ENCODE measurements around the gene MT1M. TPM values are rescaled to one million over a fixed set of nuclear protein-coding genes. Genes with fewer than 3 reads are reported as not detected.

The MT1M gene
- total RNA-seq, 1 donor from 2014 or later = not detected

DNA sequence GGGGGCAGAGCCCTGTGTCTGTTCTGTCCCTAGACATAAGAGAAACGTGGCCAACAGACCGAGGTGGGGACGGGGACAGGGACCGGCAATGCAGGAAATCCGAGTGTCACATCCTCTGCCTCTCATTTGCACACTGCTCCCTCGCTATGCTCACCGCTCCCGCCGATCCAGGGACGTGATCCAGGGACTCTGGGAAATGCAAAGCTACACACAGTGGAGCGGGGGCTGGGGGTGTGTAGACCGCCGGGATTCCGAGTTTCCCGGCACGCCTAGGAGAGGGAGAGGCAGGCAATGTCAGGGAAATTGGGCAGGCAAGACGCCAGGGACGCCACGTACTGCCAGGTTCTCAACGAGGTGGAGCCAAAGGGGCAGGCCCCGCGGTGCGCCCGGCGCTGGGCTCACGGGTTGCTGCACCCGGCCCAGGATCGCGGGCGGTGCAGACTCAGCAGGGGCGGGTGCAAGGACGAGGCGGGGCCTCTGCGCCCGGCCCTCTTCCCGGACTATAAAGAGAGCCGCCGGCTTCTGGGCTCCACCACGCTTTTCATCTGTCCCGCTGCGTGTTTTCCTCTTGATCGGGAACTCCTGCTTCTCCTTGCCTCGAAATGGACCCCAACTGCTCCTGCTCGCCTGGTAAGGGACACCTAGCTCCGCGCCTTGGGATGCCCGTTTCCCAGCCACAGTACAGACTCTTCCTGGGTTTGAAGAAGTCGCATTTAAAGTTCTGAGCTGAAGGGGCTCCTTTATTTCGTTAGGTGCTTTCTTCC, 49.7 kb downstream of the MT1M start, which contains the start of gene MT1X:
TSS of gene MT1X (plus strand) at position 532 of the 764 bp plus-strand sequence. CDS start at position 603, 71 bp downstream.
- DNase-seq (ENCODE audit: low spot score) = peak; percentile 86
- peak within 1 kb of the TSS; percentile 94 for H3K4me3 Mint-ChIP-seq
- peak within 1 kb of the TSS; percentile 90 for H3K27ac Mint-ChIP-seq
- peaks cover 32% of the 10 kb centered on the region for H3K4me1 Mint-ChIP-seq (ENCODE audit: low read depth)
- intact Hi-C loops (cut with micrococcal nuclease) = loop anchor here (1.0 to 5.0 kb wide), 12 partner anchors 8 to 855 kb away; partner anchors contain the start of genes AMFR, CCDC102A, MT1E and MT1F
- peaks cover 3% of the 10 kb centered on the region for H3K9me3 Mint-ChIP-seq
- H3K36me3 Mint-ChIP-seq (ENCODE audit: low read depth) = peaks cover 11% of the 10 kb centered on the region
- H3K27me3 Mint-ChIP-seq (ENCODE audit: insufficient read depth) = no peaks in the 10 kb centered on the region

DNA sequence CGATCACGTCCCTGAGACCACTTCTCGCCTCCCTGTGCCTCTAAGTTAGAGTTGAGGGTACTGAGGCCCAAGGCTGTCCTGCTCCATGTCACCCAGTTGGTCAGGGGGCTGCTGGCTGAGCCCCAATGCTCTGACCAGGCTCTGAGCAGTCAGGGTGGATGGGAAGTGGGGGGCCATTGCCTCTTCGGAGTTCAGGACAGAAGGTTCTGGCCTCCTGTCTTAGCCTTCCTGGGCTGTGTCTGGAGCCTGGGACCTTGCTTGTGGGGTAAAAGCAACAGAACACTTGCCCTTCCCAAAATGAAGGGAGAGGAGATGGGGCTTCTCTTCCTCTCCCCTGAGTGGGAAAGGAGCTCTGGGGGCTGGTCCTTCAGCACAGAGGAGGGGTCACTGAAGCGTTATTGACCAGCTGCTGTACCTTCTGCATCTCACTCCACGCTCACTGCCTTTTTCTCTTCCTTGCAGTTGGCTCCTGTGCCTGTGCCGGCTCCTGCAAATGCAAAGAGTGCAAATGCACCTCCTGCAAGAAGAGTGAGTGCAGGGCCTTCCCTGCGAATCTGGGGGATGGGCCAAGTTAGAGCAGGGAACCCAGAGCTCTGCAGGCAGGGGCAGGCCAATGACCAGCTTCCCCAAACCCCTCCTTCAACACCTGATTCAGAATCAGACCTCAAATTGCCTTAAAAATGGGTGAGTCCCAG, 50.4 kb downstream of the MT1M start:
- peaks cover 3% of the 10 kb centered on the region for H3K9me3 Mint-ChIP-seq
- peak overlapping the region; percentile 84 for H3K27ac Mint-ChIP-seq
- H3K4me1 Mint-ChIP-seq (ENCODE audit: low read depth) = peaks cover 32% of the 10 kb centered on the region
- no peak for DNase-seq (ENCODE audit: low spot score)
- peaks cover 11% of the 10 kb centered on the region for H3K36me3 Mint-ChIP-seq (ENCODE audit: low read depth)
- intact Hi-C loops (cut with micrococcal nuclease) = loop anchor here (1.0 to 5.0 kb wide), 12 partner anchors 9 to 854 kb away; partner anchors contain the start of genes AMFR, CCDC102A, MT1E and MT1F
- no peaks in the 10 kb centered on the region for H3K27me3 Mint-ChIP-seq (ENCODE audit: insufficient read depth)
- peak overlapping the region; percentile 94 for H3K4me3 Mint-ChIP-seq

Other genes with a start within 250 kb of the MT1M start
- 57.2 and 64.3 TPM in 2 replicates for gene AMFR, start 207.1 kb upstream of the MT1M start, total RNA-seq
- gene NUDT21, start 181.3 kb upstream of the MT1M start, total RNA-seq = 271 and 313 TPM in 2 replicates
- gene OGFOD1, start 181.1 kb upstream of the MT1M start, total RNA-seq = 87.9 and 90.9 TPM in 2 replicates
- gene BBS2, start 112.6 kb upstream of the MT1M start, total RNA-seq = 7.4 and 12.3 TPM in 2 replicates
- not detected in 2 replicates for gene MT4, start 67.6 kb upstream of the MT1M start, total RNA-seq
- 1.9 and 2.7 TPM in 2 replicates for gene MT3, start 43.1 kb upstream of the MT1M start, total RNA-seq
- gene MT2A, start 24.1 kb upstream of the MT1M start, total RNA-seq = 348 and 365 TPM in 2 replicates
- gene MT1E, start 6.9 kb upstream of the MT1M start, total RNA-seq = 135 TPM in 2 replicates
- gene MT1A, start 6.0 kb downstream of the MT1M start, total RNA-seq = 0.60 and 4.1 TPM in 2 replicates
- not detected in 2 replicates for gene MT1B, start 19.2 kb downstream of the MT1M start, total RNA-seq
- 4.3 and 5.2 TPM in 2 replicates for gene MT1F, start 25.3 kb downstream of the MT1M start, total RNA-seq
- 28.5 and 29.1 TPM in 2 replicates for gene MT1G, start 35.4 kb downstream of the MT1M start, total RNA-seq
- 1.4 TPM in 1 of 2 replicates, not detected in the other for gene MT1H, start 37.2 kb downstream of the MT1M start, total RNA-seq
- 60.7 and 70.4 TPM in 2 replicates for gene MT1X, start 49.8 kb downstream of the MT1M start, total RNA-seq
- 150 and 152 TPM in 2 replicates for gene NUP93, start 97.5 kb downstream of the MT1M start, total RNA-seq
- not detected in 2 replicates for gene SLC12A3, start 232.5 kb downstream of the MT1M start, total RNA-seq

All from activated T-helper 1 cell treated with anti-CD3 and anti-CD28 coated beads, Interleukin-12 subunit alpha, Interleukin-12 subunit beta, Interleukin-2, Interleukin-4 antibody, amounts not matched to agents 30 ng/mL and 10 ng/mL and 1 ng/mL, durations not matched to agents 14 hours and 24 hours and 36 hours (primary cell).